ENCODE data around the gene CMIP.

GRCh38 chr16:81630635-81631031 lies 186.0 kb downstream of the CMIP start:
- TF ChIP-seq CTCF (IDR thresholded peaks at IDR 0.05): no peak
- TF ChIP-seq POLR2A (IDR thresholded peaks at IDR 0.05): no peak

Data from Peyer's patch (tissue), 4 donors.